ENCODE measurements around the gene PILRB.

DNA sequence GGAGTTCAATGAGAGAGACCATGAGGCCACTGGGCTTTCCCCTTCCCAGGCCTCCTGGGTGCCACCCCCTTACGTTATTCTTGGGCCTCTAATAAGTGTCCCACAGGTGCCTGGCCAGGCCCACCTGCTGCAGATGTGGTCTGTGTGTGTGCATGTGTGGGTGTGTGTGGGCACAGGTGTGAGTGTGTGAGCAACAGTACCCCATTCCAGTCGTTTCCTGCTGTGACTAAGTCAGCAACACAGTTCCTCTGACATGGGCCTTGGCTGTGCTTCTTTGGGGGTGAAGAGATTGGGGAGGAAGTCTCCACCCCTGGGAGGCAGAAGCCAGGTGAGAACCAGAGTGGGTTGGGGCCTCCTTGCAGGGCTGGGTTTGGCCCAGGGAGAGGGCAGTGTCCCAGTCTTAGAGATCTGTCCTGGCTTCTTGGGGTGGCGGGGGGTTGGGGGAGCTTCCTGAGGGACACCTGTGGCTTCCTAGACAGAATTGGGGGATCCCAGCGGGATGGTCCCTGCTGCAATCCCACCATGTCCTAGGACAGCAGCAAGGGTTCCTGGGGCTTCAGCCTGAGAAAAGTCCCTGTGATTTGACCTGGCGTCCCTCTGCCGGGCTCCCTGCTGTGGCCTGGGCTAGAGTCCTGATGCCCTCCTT is 4.1 kb upstream of the PILRB start:
- TF ChIP-seq, protein P1, sequence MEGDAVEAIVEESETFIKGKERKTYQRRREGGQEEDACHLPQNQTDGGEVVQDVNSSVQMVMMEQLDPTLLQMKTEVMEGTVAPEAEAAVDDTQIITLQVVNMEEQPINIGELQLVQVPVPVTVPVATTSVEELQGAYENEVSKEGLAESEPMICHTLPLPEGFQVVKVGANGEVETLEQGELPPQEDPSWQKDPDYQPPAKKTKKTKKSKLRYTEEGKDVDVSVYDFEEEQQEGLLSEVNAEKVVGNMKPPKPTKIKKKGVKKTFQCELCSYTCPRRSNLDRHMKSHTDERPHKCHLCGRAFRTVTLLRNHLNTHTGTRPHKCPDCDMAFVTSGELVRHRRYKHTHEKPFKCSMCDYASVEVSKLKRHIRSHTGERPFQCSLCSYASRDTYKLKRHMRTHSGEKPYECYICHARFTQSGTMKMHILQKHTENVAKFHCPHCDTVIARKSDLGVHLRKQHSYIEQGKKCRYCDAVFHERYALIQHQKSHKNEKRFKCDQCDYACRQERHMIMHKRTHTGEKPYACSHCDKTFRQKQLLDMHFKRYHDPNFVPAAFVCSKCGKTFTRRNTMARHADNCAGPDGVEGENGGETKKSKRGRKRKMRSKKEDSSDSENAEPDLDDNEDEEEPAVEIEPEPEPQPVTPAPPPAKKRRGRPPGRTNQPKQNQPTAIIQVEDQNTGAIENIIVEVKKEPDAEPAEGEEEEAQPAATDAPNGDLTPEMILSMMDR (IDR thresholded peaks at IDR 0.05 in 2 of 3, conservative IDR thresholded peaks at IDR 0.05 in 1 of 3; ENCODE audit: borderline replicate concordance in 1 of 3, insufficient read depth in 1 of 3, low read depth in 2 of 3, low read length in 2 of 3), result no peak
- no peak for TF ChIP-seq YY1 (IDR thresholded peaks at IDR 0.05; ENCODE audit: extremely low read depth, insufficient replicate concordance, low read depth, low read length)
- TF ChIP-seq, protein P2, sequence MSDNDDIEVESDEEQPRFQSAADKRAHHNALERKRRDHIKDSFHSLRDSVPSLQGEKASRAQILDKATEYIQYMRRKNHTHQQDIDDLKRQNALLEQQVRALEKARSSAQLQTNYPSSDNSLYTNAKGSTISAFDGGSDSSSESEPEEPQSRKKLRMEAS (IDR thresholded peaks at IDR 0.05), result no peak
- no peak for TF ChIP-seq ELF1 (IDR thresholded peaks at IDR 0.05; ENCODE audit: borderline replicate concordance, low read depth)
- no peak for TF ChIP-seq POLR2A (IDR thresholded peaks at IDR 0.05; ENCODE audit: borderline replicate concordance, extremely low read depth, insufficient read depth, insufficient read length)
- TF ChIP-seq SP1 (IDR thresholded peaks at IDR 0.05; ENCODE audit: low read depth), result no peak
- TF ChIP-seq, protein P3, sequence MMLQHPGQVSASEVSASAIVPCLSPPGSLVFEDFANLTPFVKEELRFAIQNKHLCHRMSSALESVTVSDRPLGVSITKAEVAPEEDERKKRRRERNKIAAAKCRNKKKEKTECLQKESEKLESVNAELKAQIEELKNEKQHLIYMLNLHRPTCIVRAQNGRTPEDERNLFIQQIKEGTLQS (IDR thresholded peaks at IDR 0.05), result no peak
